Superior temporal gyrus (tissue), 1 donor: ENCODE data around the gene TUG1.

ENCODE experiments used
- DNase-seq: peaks from one replicate; pipeline ENCODE4 v3.0.0-alpha.2; 2016; ENCODE audit errors: extremely low spot score

Gene TUG1

DNA sequence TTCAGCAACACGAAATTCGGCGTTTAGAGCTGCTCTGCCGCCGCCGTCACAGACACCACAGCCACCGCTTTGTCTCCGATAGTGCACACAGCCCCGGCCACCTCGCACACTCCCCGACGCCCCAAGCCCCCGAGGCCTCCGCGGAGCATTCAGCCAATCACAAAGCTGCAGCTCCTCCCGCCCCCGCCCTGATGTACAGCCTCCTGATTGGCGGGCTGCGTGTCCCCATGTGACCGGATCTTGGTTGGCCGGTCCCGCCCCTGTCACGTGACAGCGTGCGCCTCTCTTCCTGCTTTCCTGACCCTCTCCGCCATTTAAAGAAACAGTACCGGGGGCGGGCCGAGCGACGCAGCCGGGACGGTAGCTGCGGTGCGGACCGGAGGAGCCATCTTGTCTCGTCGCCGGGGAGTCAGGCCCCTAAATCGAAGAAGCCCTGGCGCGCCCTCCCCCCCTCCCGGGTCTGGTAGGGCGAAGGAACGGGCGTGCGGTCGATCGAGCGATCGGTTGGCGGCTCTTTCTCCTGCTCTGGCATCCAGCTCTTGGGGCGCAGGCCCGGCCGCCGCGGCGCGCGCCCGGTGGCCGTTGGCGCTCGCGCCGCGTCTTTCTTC lies at the start of gene TUG1:
Gene TUG1, plus strand, starts transcription at position 342 of the 608 bp plus-strand sequence.
- DNase-seq = peak; percentile 98

- DNase-seq = no peak
Measured at GRCh38 chr22:30919973-30920372, 49.1 kb upstream of the TUG1 start.

DNA sequence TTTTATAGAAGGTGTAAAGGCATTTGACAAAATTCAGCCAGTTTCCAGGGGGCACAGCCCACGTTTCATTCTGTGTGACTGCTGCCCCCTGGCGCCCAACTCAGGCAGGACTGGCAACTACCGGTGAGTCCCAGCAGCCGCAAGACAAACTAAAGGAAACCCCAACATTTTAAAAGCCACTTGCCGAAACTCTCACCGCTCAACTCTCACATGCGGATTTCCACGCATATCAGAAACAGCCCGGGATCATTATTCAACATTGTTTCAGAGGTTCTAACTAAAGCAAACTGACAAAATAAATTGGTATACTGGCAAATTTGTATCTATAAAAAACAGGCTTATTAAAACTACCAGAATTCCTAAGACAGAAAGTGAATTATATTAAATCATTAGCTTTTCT lies 48.7 kb upstream of the TUG1 start:
- peak; percentile 89 for DNase-seq

- no peak for DNase-seq
Measured at GRCh38 chr22:30921108-30921507, 48.0 kb upstream of the TUG1 start.

DNA sequence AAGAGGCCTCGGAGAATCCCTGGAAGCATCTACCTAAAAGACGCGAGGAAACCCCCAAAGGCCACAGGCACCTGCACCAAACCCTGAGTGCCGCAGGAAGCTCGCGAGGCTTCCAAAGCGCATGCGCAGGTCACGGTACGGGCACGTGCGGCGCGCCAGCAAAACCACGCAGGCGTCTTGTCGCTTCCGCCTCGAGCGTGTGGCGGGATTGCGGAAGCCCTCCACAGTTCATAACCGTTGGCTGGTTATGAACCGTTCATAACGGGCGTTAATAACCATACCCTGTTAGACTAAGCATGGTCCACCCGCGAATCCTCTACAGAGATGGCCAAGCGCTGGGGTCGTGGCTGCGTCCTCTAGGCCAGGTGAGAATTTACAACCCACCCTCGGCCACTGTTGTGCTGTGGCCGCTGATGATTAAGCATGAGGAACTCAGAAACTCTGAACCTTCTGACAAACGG lies 46.9 kb upstream of the TUG1 start:
- peak; percentile 33 for DNase-seq

- no peak for DNase-seq
Measured at GRCh38 chr22:30923168-30923900, 45.7 kb upstream of the TUG1 start.

DNA sequence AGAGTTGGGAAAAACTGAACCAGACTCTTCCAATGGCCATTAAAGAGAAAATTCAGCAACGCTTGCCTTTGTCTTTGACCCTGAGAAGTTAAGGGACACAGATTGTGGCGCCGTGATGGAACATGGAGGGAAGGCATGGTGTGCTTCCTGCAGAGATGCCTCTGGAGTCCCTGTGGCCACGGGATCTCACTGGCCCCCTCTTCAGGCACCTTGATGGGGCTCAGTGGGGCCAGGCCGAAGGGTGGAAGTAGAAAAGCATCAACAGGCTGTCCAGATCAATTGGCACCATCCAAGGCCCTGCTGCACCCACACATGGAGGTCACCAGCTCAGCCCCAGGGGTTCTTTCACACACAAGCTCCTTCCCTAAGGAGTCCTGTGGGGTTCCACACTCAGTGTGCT lies 43.4 kb upstream of the TUG1 start:
- DNase-seq = no peak

DNA sequence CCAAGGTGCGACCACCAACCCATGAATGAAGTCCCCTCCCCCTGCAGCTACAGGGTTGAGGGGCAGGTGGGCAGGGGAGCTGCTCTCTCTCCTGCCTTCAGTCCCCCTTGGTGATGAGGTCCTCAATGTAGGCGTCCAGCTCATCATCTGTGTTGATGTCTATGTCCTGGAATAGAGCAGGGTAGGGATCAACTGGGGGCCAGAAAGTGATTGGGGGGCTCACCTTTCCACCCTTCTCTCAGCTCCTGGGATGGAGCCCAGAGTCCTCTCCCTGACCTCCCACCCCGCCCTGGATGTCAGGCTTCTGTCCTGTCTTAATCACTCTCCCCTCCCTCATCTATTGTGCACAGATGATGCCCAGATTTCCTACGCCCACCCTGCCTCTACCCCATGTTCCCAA lies 42.4 kb upstream of the TUG1 start:
- DNase-seq = no peak

- DNase-seq = no peak
Measured at GRCh38 chr22:30927806-30928205, 41.3 kb upstream of the TUG1 start.

DNA sequence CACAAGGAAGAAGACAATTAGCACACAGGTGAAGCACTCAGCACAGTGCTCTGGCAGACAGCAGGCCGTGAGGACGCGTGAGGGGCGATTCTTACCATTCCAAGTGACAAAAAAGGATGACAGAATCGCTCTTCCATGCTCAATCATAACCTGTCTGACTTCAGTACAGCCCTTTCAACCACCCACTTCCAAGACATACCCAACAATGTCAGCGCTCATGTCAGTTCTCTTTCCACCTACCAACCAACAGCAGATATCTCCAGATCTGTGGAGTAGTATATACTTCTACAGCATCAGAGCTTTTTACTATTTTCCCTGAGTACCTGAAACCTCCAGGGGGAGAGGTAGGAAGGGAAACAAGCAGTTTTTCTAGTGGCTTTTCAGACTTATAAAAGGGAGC lies 40.7 kb upstream of the TUG1 start:
- DNase-seq = no peak

DNA sequence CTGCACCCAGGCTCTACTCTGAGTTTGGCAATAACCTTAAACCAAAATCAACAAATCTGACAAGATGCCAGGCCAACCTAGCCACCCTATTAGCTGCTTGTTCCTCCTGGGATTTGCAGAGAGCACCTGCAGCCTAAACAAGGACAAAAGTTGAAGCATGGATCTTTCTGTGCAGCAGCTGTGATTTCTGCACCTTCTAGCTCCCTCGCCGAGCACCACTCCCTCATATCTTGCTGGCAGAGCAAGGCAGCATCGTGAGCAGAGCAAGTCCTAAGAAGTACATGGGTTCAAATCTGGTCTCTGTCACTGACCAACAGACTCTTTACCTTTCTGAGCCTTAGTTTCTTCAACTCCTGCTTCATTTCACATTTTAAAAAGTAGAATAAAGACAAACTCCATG lies 38.8 kb upstream of the TUG1 start:
- DNase-seq = no peak

- DNase-seq = no peak
Measured at GRCh38 chr22:30931541-30932300, 37.3 kb upstream of the TUG1 start.

- DNase-seq = no peak
Measured at GRCh38 chr22:30932661-30933060, 36.4 kb upstream of the TUG1 start.

- no peak for DNase-seq
Measured at GRCh38 chr22:30933457-30933856, 35.6 kb upstream of the TUG1 start.

- no peak for DNase-seq
Measured at GRCh38 chr22:30934053-30934452, 35.0 kb upstream of the TUG1 start.

DNA sequence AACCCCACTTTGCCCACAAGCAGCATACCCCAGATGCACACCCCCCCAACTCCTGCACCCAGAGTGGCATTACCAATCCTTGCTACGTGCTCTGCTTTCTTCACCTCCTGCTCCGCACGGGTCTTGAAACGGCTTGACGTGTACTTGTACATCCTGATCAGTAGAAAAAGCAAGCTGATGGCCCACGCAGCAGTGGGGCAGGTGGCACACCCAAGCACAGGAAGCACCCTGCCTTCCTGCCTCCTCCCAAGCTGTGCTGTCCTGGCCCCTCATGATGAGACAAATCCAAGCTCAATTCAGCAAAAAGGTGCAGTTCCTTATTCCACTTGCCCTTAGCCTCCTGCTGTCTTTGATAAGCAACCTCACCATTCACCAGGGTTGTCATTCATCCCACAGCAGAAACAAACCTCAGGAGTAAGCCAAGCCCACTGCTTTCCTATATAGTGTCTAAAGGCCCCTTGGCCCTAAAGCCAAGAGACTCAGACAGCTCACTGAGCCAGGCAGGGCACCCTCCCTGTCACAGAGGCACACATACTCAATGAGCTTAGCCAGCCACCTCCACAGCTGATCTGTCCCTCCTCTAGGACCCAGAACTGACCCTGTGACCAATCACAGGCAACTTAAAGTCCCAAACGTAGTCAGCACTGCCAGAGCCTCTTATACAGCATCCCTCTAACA lies 28.2 kb upstream of the TUG1 start:
- no peak for DNase-seq

GRCh38 chr22:30941363-30941740 lies 27.7 kb upstream of the TUG1 start:
- DNase-seq = no peak

- no peak for DNase-seq
Measured at GRCh38 chr22:30943368-30943767, 25.7 kb upstream of the TUG1 start.

- no peak for DNase-seq
Measured at GRCh38 chr22:30944986-30945385, 24.1 kb upstream of the TUG1 start.

- DNase-seq = no peak
Measured at GRCh38 chr22:30945653-30946052, 23.4 kb upstream of the TUG1 start.

DNA sequence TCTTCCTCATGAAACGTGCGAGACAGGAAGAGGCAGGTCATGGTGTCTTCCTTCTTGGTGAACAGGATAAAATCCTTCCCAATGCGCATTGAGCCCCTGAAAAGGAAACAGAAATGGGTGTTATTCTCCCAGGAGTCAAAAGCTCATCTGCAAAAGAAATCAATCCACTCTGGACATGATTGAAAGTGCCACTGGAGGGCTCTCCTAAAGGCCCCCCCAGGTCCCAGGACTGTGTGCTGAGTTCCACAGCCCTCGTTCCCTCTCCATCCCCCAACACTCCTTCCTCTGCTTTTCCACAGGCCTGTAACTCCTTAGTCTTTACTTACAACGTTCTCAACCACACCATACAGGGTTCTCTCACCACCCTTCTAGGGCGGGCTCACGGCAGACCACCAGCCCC lies 22.7 kb upstream of the TUG1 start:
- DNase-seq = no peak

- DNase-seq = peak; percentile 68
Measured at GRCh38 chr22:30947173-30947815, 21.8 kb upstream of the TUG1 start.
